ENCODE results near the gene MOB2. TPM values are rescaled to one million over a fixed set of nuclear protein-coding genes. Genes with fewer than 3 reads are reported as not detected.

The MOB2 gene
- polyA plus RNA-seq, 3 donors = 22.1 to 44.1 (median 22.5) TPM

DNA sequence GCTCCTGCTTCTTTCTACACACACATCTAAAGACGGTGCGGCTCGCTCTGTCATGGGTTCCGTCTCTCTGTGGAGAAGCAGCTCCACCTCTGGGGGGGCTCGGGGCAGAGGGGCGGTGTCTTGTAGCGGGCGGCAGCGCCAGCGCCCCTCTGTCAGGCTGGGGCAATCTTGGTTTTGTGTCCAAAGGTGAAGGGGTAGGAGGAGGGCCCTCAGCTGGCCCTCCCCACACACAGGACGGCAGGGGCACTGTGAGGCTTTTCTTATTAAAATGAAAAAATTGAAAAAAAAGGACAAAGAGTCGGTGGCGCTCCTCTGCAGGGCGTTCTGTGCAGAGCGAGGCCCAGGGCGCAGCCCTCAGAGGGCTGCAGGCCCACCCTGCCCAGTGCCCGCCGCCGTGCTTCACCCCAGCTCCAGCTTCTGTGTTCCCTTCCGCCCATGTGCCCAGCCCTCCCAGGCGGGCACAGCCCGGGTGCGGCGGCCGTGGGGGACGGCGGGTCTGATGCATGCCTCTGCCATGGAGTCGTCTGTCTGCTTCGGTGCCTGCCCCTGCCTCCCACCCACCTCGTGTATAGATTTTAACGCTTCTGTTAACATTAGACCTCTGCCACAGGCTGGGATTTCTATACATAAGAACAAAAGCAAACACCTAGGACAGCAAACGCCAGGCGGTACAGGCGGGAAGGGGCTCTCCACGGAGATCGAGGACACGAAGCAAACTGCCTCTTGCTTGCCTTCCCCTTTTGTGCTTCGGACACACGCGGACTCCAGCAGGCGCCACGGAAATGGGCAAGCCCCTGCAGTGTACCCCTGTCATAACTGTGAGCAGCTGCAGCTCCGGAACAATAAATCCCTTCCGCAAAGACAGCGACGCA, 24.5 kb downstream of the MOB2 start:
- H3K36me3 Mint-ChIP-seq = peaks cover 12 to 13% of the 10 kb centered on the region in 2 donors
- TF ChIP-seq, protein P1, sequence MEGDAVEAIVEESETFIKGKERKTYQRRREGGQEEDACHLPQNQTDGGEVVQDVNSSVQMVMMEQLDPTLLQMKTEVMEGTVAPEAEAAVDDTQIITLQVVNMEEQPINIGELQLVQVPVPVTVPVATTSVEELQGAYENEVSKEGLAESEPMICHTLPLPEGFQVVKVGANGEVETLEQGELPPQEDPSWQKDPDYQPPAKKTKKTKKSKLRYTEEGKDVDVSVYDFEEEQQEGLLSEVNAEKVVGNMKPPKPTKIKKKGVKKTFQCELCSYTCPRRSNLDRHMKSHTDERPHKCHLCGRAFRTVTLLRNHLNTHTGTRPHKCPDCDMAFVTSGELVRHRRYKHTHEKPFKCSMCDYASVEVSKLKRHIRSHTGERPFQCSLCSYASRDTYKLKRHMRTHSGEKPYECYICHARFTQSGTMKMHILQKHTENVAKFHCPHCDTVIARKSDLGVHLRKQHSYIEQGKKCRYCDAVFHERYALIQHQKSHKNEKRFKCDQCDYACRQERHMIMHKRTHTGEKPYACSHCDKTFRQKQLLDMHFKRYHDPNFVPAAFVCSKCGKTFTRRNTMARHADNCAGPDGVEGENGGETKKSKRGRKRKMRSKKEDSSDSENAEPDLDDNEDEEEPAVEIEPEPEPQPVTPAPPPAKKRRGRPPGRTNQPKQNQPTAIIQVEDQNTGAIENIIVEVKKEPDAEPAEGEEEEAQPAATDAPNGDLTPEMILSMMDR (IDR thresholded peaks at IDR 0.05) = no peak
- Histone ChIP-seq H3K4me2 (replicated peaks; ENCODE audit: extremely low read depth, low read length, poor library complexity, severe bottlenecking) (no peak overlapping the region), H3K9ac (ENCODE audit: insufficient read depth, low read length, poor library complexity, severe bottlenecking) (no peak overlapping the region), H3K4me1 (ENCODE audit: control insufficient read depth in 1 of 2, insufficient read depth in 2 of 2, low read length in 2 of 2) (no peaks in the 10 kb centered on the region), H3K79me2 (ENCODE audit: insufficient read depth, low read length) (no peaks in the 10 kb centered on the region), H2AFZ (ENCODE audit: insufficient read depth, low read depth, low read length, poor library complexity, severe bottlenecking) (no peak overlapping the region), H3K9me3 (replicated peaks in 1 of 2; ENCODE audit: control insufficient read depth in 1 of 2, insufficient read depth in 1 of 2, low read length in 2 of 2) (peaks cover 0 to 27% of the 10 kb centered on the region in 2 donors), H3K27ac (ENCODE audit: low read depth in 1 of 2, low read length in 2 of 2) (no peak overlapping the region), H3K36me3 (replicated peaks in 1 of 2; ENCODE audit: control insufficient read depth in 1 of 2, insufficient read depth in 2 of 2, low read length in 2 of 2) (peaks cover 0 to 7% of the 10 kb centered on the region in 2 donors), H3K4me3 (replicated peaks in 1 of 3; ENCODE audit: low read depth in 2 of 3, low read length in 3 of 3) (no peak overlapping the region), H3K27me3 (ENCODE audit: control insufficient read depth in 2 of 2, insufficient read depth in 2 of 2, low read length in 2 of 2) (no peaks in the 10 kb centered on the region), H4K20me1 (ENCODE audit: insufficient read depth, low read length) (no peaks in the 10 kb centered on the region)
- DNase-seq = no peak
- H3K9me3 Mint-ChIP-seq = peaks cover 7 to 21% (median 12%) of the 10 kb centered on the region in 7 donors
- no peak overlapping the region for H3K4me3 Mint-ChIP-seq
- H3K4me1 Mint-ChIP-seq = no peaks in the 10 kb centered on the region
- no peak overlapping the region for H3K27ac Mint-ChIP-seq
- peaks cover 0 to 5% (median 0%) of the 10 kb centered on the region in 3 donors for H3K27me3 Mint-ChIP-seq (ENCODE audit: low read depth in 3 of 3)
- intact Hi-C loops (cut with micrococcal nuclease) = no loop called here
- 95% methylated on average over 34 of the region's 46 CpGs for WGBS (ENCODE audit: insufficient coverage)

DNA sequence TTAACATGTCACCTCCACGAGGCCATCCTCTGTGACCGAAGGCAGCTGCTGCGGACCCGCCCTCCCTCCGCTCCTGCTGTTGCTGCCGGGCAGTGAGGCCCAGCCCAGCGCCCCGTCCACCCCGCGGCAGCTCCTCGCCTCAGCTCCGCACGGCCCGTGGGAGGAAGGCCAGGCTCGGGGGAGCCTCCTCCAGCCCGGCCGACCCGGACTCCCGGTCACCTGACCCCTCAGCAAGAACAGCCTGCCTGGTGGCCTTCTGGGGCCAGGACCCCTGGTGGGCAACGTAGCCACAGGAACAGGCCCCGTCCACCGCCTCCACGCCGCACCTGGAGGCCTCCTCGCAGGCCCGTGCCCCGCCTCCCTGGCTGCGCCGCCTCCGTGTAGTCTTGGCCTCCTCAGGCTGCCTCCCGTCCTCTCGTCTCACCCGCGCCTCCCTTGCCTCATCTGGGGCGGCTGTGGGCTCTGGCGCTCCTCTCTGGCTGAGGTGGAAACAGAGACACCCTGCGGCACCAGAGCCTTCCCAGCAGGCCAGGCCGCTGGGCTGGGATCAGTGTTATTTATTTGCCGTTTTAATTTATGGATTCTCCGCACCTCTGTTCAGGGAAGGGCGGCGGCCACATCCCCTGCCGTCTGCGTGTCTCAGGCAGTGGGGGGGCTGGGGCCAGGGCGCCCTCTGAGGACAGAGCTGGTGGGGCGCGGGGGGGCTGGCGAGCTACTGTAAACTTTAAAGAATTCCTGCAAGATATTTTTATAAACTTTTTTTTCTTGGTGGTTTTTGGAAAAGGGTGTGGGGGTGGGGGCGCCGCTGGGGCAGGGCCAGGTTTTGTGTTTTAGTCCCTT, 25.4 kb downstream of the MOB2 start:
- Histone ChIP-seq H3K27me3 (ENCODE audit: control insufficient read depth in 2 of 2, insufficient read depth in 2 of 2, low read length in 2 of 2) (no peaks in the 10 kb centered on the region), H3K4me3 (replicated peaks in 1 of 3; ENCODE audit: low read depth in 2 of 3, low read length in 3 of 3) (no peak overlapping the region), H3K4me1 (ENCODE audit: control insufficient read depth in 1 of 2, insufficient read depth in 2 of 2, low read length in 2 of 2) (no peaks in the 10 kb centered on the region), H3K9me3 (replicated peaks in 1 of 2; ENCODE audit: control insufficient read depth in 1 of 2, insufficient read depth in 1 of 2, low read length in 2 of 2) (peaks cover 0 to 27% of the 10 kb centered on the region in 2 donors), H4K20me1 (ENCODE audit: insufficient read depth, low read length) (no peaks in the 10 kb centered on the region), H3K36me3 (replicated peaks in 1 of 2; ENCODE audit: control insufficient read depth in 1 of 2, insufficient read depth in 2 of 2, low read length in 2 of 2) (peaks cover 0 to 7% of the 10 kb centered on the region in 2 donors), H3K27ac (ENCODE audit: low read depth in 1 of 2, low read length in 2 of 2) (no peak overlapping the region), H3K79me2 (ENCODE audit: insufficient read depth, low read length) (no peaks in the 10 kb centered on the region), H3K9ac (ENCODE audit: insufficient read depth, low read length, poor library complexity, severe bottlenecking) (no peak overlapping the region), H3K4me2 (replicated peaks; ENCODE audit: extremely low read depth, low read length, poor library complexity, severe bottlenecking) (no peak overlapping the region), H2AFZ (ENCODE audit: insufficient read depth, low read depth, low read length, poor library complexity, severe bottlenecking) (no peak overlapping the region)
- TF ChIP-seq, protein P1 (IDR thresholded peaks at IDR 0.05) = no peak
- WGBS (ENCODE audit: insufficient coverage) = 96% methylated on average over 41 of the region's 50 CpGs
- intact Hi-C loops (cut with micrococcal nuclease) = no loop called here
- H3K27ac Mint-ChIP-seq = no peak overlapping the region
- H3K4me1 Mint-ChIP-seq = no peaks in the 10 kb centered on the region
- no peak overlapping the region for H3K4me3 Mint-ChIP-seq
- no peak for DNase-seq
- H3K9me3 Mint-ChIP-seq = peaks cover 6 to 19% (median 12%) of the 10 kb centered on the region in 7 donors
- H3K27me3 Mint-ChIP-seq (ENCODE audit: low read depth in 3 of 3) = peaks cover 0 to 4% (median 0%) of the 10 kb centered on the region in 3 donors
- peaks cover 8 to 9% of the 10 kb centered on the region in 2 donors for H3K36me3 Mint-ChIP-seq

Data from CD14-positive monocyte (primary cell).